Cardiac fibroblast (primary cell): ENCODE measurements around the gene C8G.

Source experiments
- DNase-seq, 2 donors: peaks; one replicate each; pipeline versions ENCODE4 v3.0.0 to v3.0.0-alpha.2; 2010; ENCODE audit warnings: low read depth in 2 of 2
- H3K4me3 ChIP-seq, 2 donors: replicated peaks in 1 of 2; 1 replicate in 1 of 2; 2 replicates in 1 of 2; pipeline ENCODE4 v1.5.1; 2011; ENCODE audit warnings: low read depth in 2 of 2, low read length in 2 of 2, mild to moderate bottlenecking in 2 of 2, moderate library complexity in 1 of 2
- TF ChIP-seq, protein P1 (sequence below): IDR thresholded peaks from one replicate; pipeline ENCODE4 v1.5.1; 2011; ENCODE audit warnings: low read depth, mild to moderate bottlenecking, low read length, inconsistent platforms

C8G gene

DNA sequence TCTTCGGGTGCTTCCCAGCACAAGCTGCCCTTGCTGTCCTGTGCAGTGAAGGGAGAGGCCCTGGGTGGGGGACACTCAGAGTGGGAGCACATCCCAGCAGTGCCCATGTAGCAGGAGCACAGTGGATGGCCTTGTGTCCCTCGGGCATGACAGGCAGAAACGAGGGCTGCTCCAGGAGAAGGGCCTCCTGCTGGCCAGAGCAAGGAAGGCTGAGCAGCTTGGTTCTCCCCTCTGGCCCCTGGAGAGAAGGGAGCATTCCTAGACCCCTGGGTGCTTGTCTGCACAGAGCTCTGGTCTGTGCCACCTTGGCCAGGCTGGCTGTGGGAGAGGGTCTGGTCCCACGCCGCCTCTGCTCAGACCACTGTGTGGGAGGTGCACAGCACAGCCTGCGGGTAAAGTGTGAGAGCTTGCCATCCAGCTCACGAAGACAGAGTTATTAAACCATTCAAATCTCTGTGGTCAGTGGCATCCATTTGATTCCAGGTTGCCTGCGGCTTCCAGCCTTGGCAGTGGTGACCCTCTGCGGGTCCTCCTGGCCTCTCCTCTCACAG lies 18.8 kb upstream of the C8G start:
- DNase-seq: no peak
- TF ChIP-seq, protein P1, sequence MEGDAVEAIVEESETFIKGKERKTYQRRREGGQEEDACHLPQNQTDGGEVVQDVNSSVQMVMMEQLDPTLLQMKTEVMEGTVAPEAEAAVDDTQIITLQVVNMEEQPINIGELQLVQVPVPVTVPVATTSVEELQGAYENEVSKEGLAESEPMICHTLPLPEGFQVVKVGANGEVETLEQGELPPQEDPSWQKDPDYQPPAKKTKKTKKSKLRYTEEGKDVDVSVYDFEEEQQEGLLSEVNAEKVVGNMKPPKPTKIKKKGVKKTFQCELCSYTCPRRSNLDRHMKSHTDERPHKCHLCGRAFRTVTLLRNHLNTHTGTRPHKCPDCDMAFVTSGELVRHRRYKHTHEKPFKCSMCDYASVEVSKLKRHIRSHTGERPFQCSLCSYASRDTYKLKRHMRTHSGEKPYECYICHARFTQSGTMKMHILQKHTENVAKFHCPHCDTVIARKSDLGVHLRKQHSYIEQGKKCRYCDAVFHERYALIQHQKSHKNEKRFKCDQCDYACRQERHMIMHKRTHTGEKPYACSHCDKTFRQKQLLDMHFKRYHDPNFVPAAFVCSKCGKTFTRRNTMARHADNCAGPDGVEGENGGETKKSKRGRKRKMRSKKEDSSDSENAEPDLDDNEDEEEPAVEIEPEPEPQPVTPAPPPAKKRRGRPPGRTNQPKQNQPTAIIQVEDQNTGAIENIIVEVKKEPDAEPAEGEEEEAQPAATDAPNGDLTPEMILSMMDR: no peak
- no peak overlapping the region for H3K4me3 ChIP-seq

DNA sequence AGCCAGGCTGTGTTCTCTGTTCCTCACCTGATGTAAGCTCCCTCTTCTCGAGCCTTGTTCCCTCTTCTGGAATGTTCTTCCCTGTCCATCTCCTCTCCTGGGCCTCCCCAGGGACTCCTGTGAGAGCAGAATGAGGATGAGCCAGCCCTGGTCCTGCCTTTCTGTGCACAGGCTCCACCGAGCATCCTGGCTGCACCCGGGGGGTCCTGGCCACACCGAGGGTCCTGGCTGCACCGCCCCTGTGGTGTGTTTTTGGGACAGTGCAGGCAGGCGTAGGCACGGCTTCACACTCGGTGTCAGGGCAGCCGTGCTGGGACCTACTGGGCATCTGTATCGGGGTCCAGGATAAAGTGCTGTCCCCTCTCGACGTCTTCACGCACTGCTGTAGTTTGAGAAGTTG lies 18.3 kb upstream of the C8G start:
- H3K4me3 ChIP-seq: no peak overlapping the region
- no peak for DNase-seq
- TF ChIP-seq, protein P1: no peak

DNA sequence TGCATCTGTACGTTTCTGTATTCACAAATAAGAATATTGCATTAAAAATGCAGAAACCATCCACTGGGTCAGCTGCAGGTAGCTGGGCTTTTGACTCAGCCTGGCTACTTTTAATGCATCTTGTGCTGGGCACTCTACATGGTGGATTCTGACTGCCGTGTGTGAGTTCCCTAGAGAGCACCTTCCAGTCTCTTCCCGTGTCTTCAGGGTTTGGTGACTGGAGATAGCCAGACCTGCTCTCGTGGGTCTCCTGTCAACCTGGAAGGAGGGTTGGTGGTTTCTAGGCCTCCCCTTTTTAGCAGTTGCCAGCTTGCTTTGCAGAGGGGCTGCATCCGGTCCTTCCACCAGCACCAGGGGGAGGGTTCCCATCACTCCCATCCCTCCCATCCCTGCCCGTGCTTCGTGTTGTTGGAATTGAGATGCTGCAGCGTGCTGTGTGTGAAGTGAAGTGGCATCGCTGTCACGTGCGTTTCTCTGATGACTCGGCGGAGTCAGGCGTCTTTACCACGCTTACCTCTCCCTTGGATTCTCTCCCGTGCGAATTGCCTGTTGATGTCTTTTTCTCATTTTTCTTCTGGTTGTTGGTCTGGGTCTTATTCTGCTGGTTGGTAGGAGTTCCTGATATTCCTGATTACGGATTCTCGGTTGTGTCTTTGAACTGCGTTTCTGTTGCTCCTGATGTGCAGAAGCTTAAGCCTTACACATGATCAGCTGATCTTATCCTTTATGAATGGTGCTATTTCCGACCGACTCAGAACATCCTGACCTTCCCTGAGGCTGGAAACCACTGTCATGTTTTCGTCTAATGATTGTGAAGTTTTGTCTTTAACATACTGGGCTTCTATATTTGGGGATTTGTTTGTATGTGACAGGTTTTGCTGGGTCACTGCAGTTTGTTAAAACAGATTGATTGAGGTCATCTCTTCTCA lies 17.4 kb upstream of the C8G start:
- TF ChIP-seq, protein P1: no peak

DNA sequence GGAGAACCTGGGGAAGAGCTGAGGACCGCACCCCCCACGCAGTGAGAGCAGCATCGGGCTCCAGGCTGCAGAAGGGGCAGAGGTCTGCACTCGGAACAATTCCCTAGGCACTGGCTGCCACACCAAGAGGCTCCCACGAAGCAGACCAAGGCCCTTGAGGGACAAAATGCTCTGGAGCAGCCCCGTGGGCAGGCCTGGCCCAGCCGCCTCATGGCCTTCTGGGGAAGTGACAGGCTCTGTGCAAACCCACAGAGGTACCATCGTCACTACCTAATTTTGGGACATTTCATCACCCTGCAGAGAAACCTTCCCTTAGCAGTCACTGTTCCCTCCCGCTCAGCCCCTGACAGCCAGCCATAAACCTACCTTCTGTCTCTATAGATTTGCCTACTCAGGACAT lies 16.5 kb upstream of the C8G start:
- no peak for DNase-seq
- no peak overlapping the region for H3K4me3 ChIP-seq
- TF ChIP-seq, protein P1: no peak

More for the DNA sequence above, 17.4 kb upstream of the C8G start:
- H3K4me3 ChIP-seq: no peak overlapping the region
- DNase-seq: peak; percentile 29 to 55

DNA sequence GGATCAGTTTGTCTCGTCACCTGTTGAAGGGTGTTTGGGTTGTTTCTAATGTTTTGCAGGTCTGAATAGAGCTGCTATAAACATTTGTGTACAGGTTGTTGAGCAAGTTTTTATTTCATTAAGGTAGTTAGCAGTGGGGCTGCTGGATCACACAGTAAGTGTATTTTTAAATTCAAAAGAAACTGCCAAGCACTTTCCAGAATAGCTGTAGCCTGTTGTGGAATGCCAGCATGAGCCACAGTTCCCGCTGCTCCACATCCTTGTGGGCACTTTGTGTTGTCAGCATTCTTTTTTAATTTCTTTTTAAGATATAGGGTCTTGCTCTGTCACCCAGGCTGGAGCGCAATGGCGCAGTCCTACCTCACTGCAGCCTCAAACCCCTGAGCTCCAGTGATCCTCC lies 15.0 kb upstream of the C8G start:
- no peak overlapping the region for H3K4me3 ChIP-seq
- TF ChIP-seq, protein P1: no peak
- DNase-seq: no peak

DNA sequence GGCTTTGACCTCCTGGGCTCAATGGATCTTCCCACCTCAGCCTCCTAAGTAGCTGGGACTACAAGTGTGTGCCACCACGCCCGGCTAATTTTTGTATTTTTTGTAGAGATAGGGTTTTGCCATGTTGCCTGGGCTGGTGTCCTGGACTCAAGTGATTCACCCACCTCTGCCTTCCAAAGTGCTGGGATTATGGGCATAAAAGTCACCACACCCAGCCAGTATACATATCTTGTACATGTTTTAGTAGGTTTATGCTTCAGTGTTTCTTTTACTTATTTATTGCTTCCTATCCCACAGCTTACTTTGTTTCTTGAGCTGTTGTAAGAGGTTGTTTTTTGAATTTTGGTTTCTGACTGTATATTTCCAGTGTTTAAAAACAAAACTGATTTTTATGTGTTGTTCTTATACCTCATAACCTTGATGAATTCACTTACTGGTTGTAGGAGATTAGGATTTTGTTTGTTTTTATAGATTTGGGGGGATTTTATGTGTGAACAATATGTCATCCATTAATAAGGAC lies 13.4 kb upstream of the C8G start:
- no peak overlapping the region for H3K4me3 ChIP-seq
- no peak for DNase-seq
- TF ChIP-seq, protein P1: no peak
